ENCODE results near the gene FFAR2.

- TF ChIP-seq POLR2A (IDR thresholded peaks at IDR 0.05) (no peak), CTCF (IDR thresholded peaks at IDR 0.05 in 8 of 11, conservative IDR thresholded peaks at IDR 0.05 in 3 of 11) (no peak), POLR2AphosphoS5 (IDR thresholded peaks at IDR 0.05) (no peak)
Measured at GRCh38 chr19:35466259-35466658, 18.2 kb downstream of the FFAR2 start.

Data from spleen (tissue), 7 donors.